ENCODE measurements around the gene FITM1. TPM values are rescaled to one million over a fixed set of nuclear protein-coding genes. Genes with fewer than 3 reads are reported as not detected.

FITM1 gene
- polyA plus RNA-seq, 3 donors, result 2.1 TPM; not detected in 2

DNA sequence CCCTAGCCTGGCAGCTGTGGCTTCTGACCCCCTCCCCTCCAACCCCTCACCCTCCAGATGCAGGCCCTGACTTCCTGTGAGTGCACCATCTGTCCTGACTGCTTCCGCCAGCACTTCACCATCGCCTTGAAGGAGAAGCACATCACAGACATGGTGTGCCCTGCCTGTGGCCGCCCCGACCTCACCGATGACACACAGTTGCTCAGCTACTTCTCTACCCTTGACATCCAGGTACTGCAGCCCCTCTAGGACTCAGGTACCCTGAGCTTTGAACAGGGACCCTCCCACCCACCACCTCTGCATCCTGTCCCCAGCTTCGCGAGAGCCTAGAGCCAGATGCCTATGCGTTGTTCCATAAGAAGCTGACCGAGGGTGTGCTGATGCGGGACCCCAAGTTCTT lies 24.6 kb downstream of the FITM1 start:
- Histone ChIP-seq H3K79me2 (ENCODE audit: insufficient read depth, low read length) (peaks cover 22% of the 10 kb centered on the region), H3K4me1 (ENCODE audit: control insufficient read depth in 1 of 2, insufficient read depth in 2 of 2, low read length in 2 of 2) (peaks cover under 1 to 5% of the 10 kb centered on the region in 2 donors), H4K20me1 (ENCODE audit: insufficient read depth, low read length) (peaks cover 21% of the 10 kb centered on the region), H3K4me2 (replicated peaks; ENCODE audit: extremely low read depth, low read length, poor library complexity, severe bottlenecking) (no peak overlapping the region), H3K27ac (ENCODE audit: low read depth in 1 of 2, low read length in 2 of 2) (peak overlapping the region in 1 of 2 donors; percentile 20), H3K9ac (ENCODE audit: insufficient read depth, low read length, poor library complexity, severe bottlenecking) (no peak overlapping the region), H3K27me3 (ENCODE audit: control insufficient read depth in 2 of 2, insufficient read depth in 2 of 2, low read length in 2 of 2) (no peaks in the 10 kb centered on the region), H3K36me3 (replicated peaks in 1 of 2; ENCODE audit: control insufficient read depth in 1 of 2, insufficient read depth in 2 of 2, low read length in 2 of 2) (peaks cover 78 to 86% of the 10 kb centered on the region in 2 donors), H2AFZ (ENCODE audit: insufficient read depth, low read depth, low read length, poor library complexity, severe bottlenecking) (no peak overlapping the region), H3K9me3 (replicated peaks in 1 of 2; ENCODE audit: control insufficient read depth in 1 of 2, insufficient read depth in 1 of 2, low read length in 2 of 2) (no peaks in the 10 kb centered on the region), H3K4me3 (replicated peaks in 1 of 3; ENCODE audit: low read depth in 2 of 3, low read length in 3 of 3) (no peak overlapping the region)
- Mint-ChIP-seq H3K27me3 (ENCODE audit: low read depth in 3 of 3) (peaks cover 0 to 2% (median 0%) of the 10 kb centered on the region in 3 donors), H3K4me3 (no peak overlapping the region), H3K4me1 (peaks cover 9% of the 10 kb centered on the region), H3K27ac (peak overlapping the region in 4 of 7 donors; percentile 26 to 80 (median 42)), H3K36me3 (peaks cover 65 to 92% of the 10 kb centered on the region in 2 donors), H3K9me3 (no peaks in the 10 kb centered on the region)
- TF ChIP-seq CTCF (IDR thresholded peaks at IDR 0.05), result no peak
- intact Hi-C loops (cut with micrococcal nuclease), result no loop called here
- WGBS (ENCODE audit: insufficient coverage), result 92% methylated on average over 10 of the region's 10 CpGs
- DNase-seq, result no peak

DNA sequence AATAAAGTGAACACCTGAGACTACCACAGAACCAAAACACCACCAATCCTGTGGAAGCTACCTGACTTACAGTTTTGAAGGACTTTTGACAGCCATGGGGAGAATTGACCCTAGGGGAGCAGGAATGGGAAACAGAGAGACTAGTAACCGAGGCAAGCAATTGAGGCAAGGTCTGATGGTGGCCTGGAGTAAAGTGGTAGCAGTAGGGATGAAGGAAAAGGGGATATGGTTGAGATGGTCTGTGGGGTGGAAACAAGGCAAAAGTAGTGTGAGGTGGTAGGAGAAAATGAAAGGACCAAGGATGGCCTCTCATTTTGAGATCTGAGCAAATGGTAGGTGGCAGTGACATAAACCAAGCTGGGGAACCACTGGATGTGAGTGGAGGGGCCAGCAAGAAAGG lies 26.4 kb downstream of the FITM1 start:
- H3K27me3 ChIP-seq (ENCODE audit: control insufficient read depth in 2 of 2, insufficient read depth in 2 of 2, low read length in 2 of 2), result no peaks in the 10 kb centered on the region
- H3K4me3 Mint-ChIP-seq, result no peak overlapping the region
- WGBS (ENCODE audit: insufficient coverage), result 100% methylated on average over 1 of the region's 1 CpG
- H3K36me3 Mint-ChIP-seq, result peaks cover 54 to 85% of the 10 kb centered on the region in 2 donors
- peak overlapping the region in 1 of 2 donors; percentile 36 for H3K27ac ChIP-seq (ENCODE audit: low read depth in 1 of 2, low read length in 2 of 2)
- no peak overlapping the region for H2AFZ ChIP-seq (ENCODE audit: insufficient read depth, low read depth, low read length, poor library complexity, severe bottlenecking)
- H3K4me3 ChIP-seq (replicated peaks in 1 of 3; ENCODE audit: low read depth in 2 of 3, low read length in 3 of 3), result no peak overlapping the region
- H3K36me3 ChIP-seq (replicated peaks in 1 of 2; ENCODE audit: control insufficient read depth in 1 of 2, insufficient read depth in 2 of 2, low read length in 2 of 2), result peaks cover 68 to 75% of the 10 kb centered on the region in 2 donors
- H4K20me1 ChIP-seq (ENCODE audit: insufficient read depth, low read length), result peaks cover 5% of the 10 kb centered on the region
- H3K9me3 ChIP-seq (replicated peaks in 1 of 2; ENCODE audit: control insufficient read depth in 1 of 2, insufficient read depth in 1 of 2, low read length in 2 of 2), result no peaks in the 10 kb centered on the region
- H3K27me3 Mint-ChIP-seq (ENCODE audit: low read depth in 3 of 3), result peaks cover 0 to 2% (median 0%) of the 10 kb centered on the region in 3 donors
- no peak overlapping the region for H3K4me2 ChIP-seq (replicated peaks; ENCODE audit: extremely low read depth, low read length, poor library complexity, severe bottlenecking)
- no peak overlapping the region for H3K9ac ChIP-seq (ENCODE audit: insufficient read depth, low read length, poor library complexity, severe bottlenecking)
- intact Hi-C loops (cut with micrococcal nuclease), result no loop called here
- peaks cover 20% of the 10 kb centered on the region for H3K4me1 Mint-ChIP-seq
- peaks cover 12 to 22% of the 10 kb centered on the region in 2 donors for H3K4me1 ChIP-seq (ENCODE audit: control insufficient read depth in 1 of 2, insufficient read depth in 2 of 2, low read length in 2 of 2)
- H3K9me3 Mint-ChIP-seq, result no peaks in the 10 kb centered on the region
- H3K79me2 ChIP-seq (ENCODE audit: insufficient read depth, low read length), result peaks cover 20% of the 10 kb centered on the region
- no peak for TF ChIP-seq CTCF (IDR thresholded peaks at IDR 0.05)
- DNase-seq, result no peak
- H3K27ac Mint-ChIP-seq, result peak overlapping the region in 3 of 7 donors; percentile 22 to 80 (median 61)
